HepG2 (cell line): Measurements from ENCODE around the gene STYK1. TPM values are rescaled to one million over a fixed set of nuclear protein-coding genes. Genes with fewer than 3 reads are reported as not detected.

Experiments used
- DMAP1 ChIP-seq: IDR thresholded peaks from 2 replicates; pipeline ENCODE4 v1.6.1; 2016
- DPF2 ChIP-seq: sonication (generic); formaldehyde crosslinking; IDR thresholded peaks from 2 replicates; pipeline ENCODE4 v1.4.0; 2020; ENCODE audit warnings: mild to moderate bottlenecking, low read depth, missing genetic modification reagents, borderline replicate concordance
- FOXJ3 ChIP-seq: sonication (generic); formaldehyde crosslinking; IDR thresholded peaks from 2 replicates; pipeline ENCODE4 v1.4.0; 2020; ENCODE audit warnings: missing genetic modification reagents, mild to moderate bottlenecking, borderline replicate concordance
- HMGXB4 ChIP-seq, 2 experiments: sonication (generic) in 1 of 2; formaldehyde crosslinking in 1 of 2; IDR thresholded peaks; 2 replicates each; pipeline versions ENCODE4 v1.4.0 to v1.6.1; 2018 to 2020; ENCODE audit warnings: missing genetic modification reagents in 2 of 2, borderline replicate concordance in 1 of 2, low read depth in 1 of 2, mild to moderate bottlenecking in 1 of 2, missing biosample characterization in 1 of 2
- KDM5A ChIP-seq: fragments of 200-600 bp; sonication (generic); IDR thresholded peaks from 2 replicates; pipeline ENCODE4 v1.7.0; 2018; ENCODE audit warnings: antibody characterized with exemption, mild to moderate bottlenecking, low read length, borderline replicate concordance
- MTERF4 ChIP-seq: sonication (generic); formaldehyde crosslinking; IDR thresholded peaks from 2 replicates; pipeline ENCODE4 v1.8.0; 2023; ENCODE audit warnings: mild to moderate bottlenecking, missing genetic modification reagents
- NFIB ChIP-seq: sonication (generic); formaldehyde crosslinking; IDR thresholded peaks from 2 replicates; pipeline ENCODE4 v1.9.0; 2021; ENCODE audit warnings: missing genetic modification reagents, mild to moderate bottlenecking, borderline replicate concordance
- NR0B2 ChIP-seq: sonication (generic); formaldehyde crosslinking; IDR thresholded peaks from 2 replicates; pipeline ENCODE4 v1.4.0; 2020; ENCODE audit warnings: mild to moderate bottlenecking, missing genetic modification reagents
- NR2C2 ChIP-seq: sonication (generic); formaldehyde crosslinking; IDR thresholded peaks from 2 replicates; pipeline ENCODE4 v1.4.0; 2020; ENCODE audit warnings: missing genetic modification reagents, mild to moderate bottlenecking, moderate library complexity, borderline replicate concordance
- POGK ChIP-seq: sonication (generic); formaldehyde crosslinking; conservative IDR thresholded peaks from 2 replicates; pipeline ENCODE4 v1.8.0; 2022; ENCODE audit warnings: mild to moderate bottlenecking, moderate library complexity, missing genetic modification reagents
- SMAD3 ChIP-seq: sonication (generic); formaldehyde crosslinking; IDR thresholded peaks from 2 replicates; pipeline ENCODE4 v1.4.0; 2020; ENCODE audit warnings: missing genetic modification reagents
- ZFP37 ChIP-seq: sonication (generic); formaldehyde crosslinking; IDR thresholded peaks from 2 replicates; pipeline ENCODE4 v1.4.0; 2020; ENCODE audit warnings: missing genetic modification reagents, borderline replicate concordance
- ZNF292 ChIP-seq: sonication (generic); formaldehyde crosslinking; IDR thresholded peaks from 2 replicates; pipeline ENCODE4 v1.8.1; 2022; ENCODE audit warnings: mild to moderate bottlenecking, low read depth, missing genetic modification reagents, borderline replicate concordance
- ZNF737 ChIP-seq: sonication (generic); formaldehyde crosslinking; IDR thresholded peaks from 2 replicates; pipeline ENCODE4 v1.5.0; 2020; ENCODE audit warnings: missing genetic modification reagents, mild to moderate bottlenecking, borderline replicate concordance
- ZNF780A ChIP-seq: sonication (generic); formaldehyde crosslinking; IDR thresholded peaks from 2 replicates; pipeline ENCODE4 v1.8.0; 2022; ENCODE audit warnings: mild to moderate bottlenecking, missing genetic modification reagents, moderate library complexity
- ZSCAN12 ChIP-seq: sonication (generic); formaldehyde crosslinking; IDR thresholded peaks from 2 replicates; pipeline ENCODE4 v1.9.0; 2021; ENCODE audit warnings: mild to moderate bottlenecking, missing genetic modification reagents
- ZSCAN22 ChIP-seq: sonication (generic); formaldehyde crosslinking; IDR thresholded peaks from 2 replicates; pipeline ENCODE4 v1.4.0; 2020; ENCODE audit warnings: mild to moderate bottlenecking, missing genetic modification reagents
- ZSCAN5A ChIP-seq: sonication (generic); formaldehyde crosslinking; IDR thresholded peaks from 2 replicates; pipeline ENCODE4 v1.8.0; 2022; ENCODE audit warnings: mild to moderate bottlenecking, missing genetic modification reagents, borderline replicate concordance
- polyA plus RNA-seq, 8 experiments: library from polyadenylated mRNA; depleted of rRNA in 3 of 8; stranded (reverse) in 7 of 8; unstranded in 1 of 8; fragments of >200 nt; fragmentation: Illumina TruSeq in 4 of 8; extraction: Trizol in 4 of 8; gene quantifications; 2 replicates each; pipeline versions ENCODE4 v1.2.1 to v1.2.3, GENCODE V29; 2011 to 2016; ENCODE audit warnings: low read depth in 4 of 8, missing spikeins in 1 of 8, mixed read lengths in 1 of 8; ENCODE audit not compliant: insufficient read depth in 1 of 8
- total RNA-seq, 5 experiments: library from RNA; depleted of rRNA; stranded (reverse); fragments of >200 nt; fragmentation: Illumina TruSeq; extraction: Trizol; gene quantifications; 2 replicates each; pipeline ENCODE4 v1.2.3, GENCODE V29; 2016; ENCODE audit warnings: low read depth in 1 of 5

STYK1 gene
- total and polyA plus RNA-seq, 2 of the 13 experiments (the other 11 are each of a cell fraction or from before 2014, with no cell fraction given) = not detected

- peak; percentile 47; the same call in 1 of the 2 replicates for TF ChIP-seq NR2C2 (CRISPR knock-in tag)
- TF ChIP-seq ZNF737 = no peak
- TF ChIP-seq ZNF780A (CRISPR knock-in tag) = peak; percentile 83
- peak; percentile 12; the same call in 1 of the 2 replicates for TF ChIP-seq ZSCAN22
- peak; percentile 49; the same call in 1 of the 2 replicates for TF ChIP-seq SMAD3 (CRISPR knock-in tag)
- peak; percentile 50; the same call in 1 of the 2 replicates for TF ChIP-seq ZNF292 (CRISPR knock-in tag)
- peak; percentile 67; the same call in 1 of the 2 replicates for TF ChIP-seq DPF2
- no peak for TF ChIP-seq ZSCAN12 (CRISPR knock-in tag)
- TF ChIP-seq HMGXB4 (CRISPR knock-in tag; IDR thresholded peaks at IDR 0.05; ENCODE audit: borderline replicate concordance in 1 of 2, low read depth in 1 of 2) = peak in 1 of 2 experiments; percentile 79; a peak in 3 of 4 replicates
- no peak for TF ChIP-seq FOXJ3
- TF ChIP-seq ZFP37 = peak; percentile 52; the same call in 1 of the 2 replicates
- TF ChIP-seq DMAP1 = peak; percentile 89
- TF ChIP-seq KDM5A = peak; percentile 34; the same call in 1 of the 2 replicates
- 0 out of 2 replicates have a peak, but pooled peaks have one; percentile 38 for TF ChIP-seq MTERF4 (CRISPR knock-in tag)
- TF ChIP-seq NR0B2 (CRISPR knock-in tag) = peak; percentile 66
- TF ChIP-seq ZSCAN5A (CRISPR knock-in tag) = peak; percentile 55; the same call in 1 of the 2 replicates
- TF ChIP-seq POGK (CRISPR knock-in tag) = peak; percentile 79; the same call in 1 of the 2 replicates
- TF ChIP-seq NFIB (CRISPR knock-in tag) = 0 out of 2 replicates have a peak, but pooled peaks have one; percentile 57
Observed at GRCh38 chr12:10721651-10722501, 48.0 kb upstream of the STYK1 start (continued).
